Spleen (tissue), 7 donors: ENCODE data around the gene GABBR2.

Source experiments
- POLR2A ChIP-seq, 3 donors: fragments of 450-650 bp; IDR thresholded peaks; one replicate each; pipeline ENCODE4 v1.5.1; 2017; ENCODE audit warnings: antibody characterized with exemption in 3 of 3, mild to moderate bottlenecking in 1 of 3
- TF ChIP-seq, protein P1 (sequence below), 11 experiments: fragments of 200-600 bp in 7 of 11; fragments of 450-650 bp in 4 of 11; sonication (generic) in 4 of 11; IDR thresholded peaks in 8 of 11; conservative IDR thresholded peaks in 3 of 11; 1 replicate in 7 of 11; 2 replicates in 4 of 11; pipeline versions ENCODE4 v1.4.0 to v1.8.0; 2016 to 2021; ENCODE audit warnings: antibody characterized with exemption in 11 of 11, inconsistent platforms in 4 of 11, mild to moderate bottlenecking in 1 of 11
- donor health status: DM: no; HTN: no; CAD: no; lungs with moderate emphysema.
- donor health status: DM: no; HTN: no; CAD: no.
- donor health status: DM: no; HTN: no; CAD: no.

DNA sequence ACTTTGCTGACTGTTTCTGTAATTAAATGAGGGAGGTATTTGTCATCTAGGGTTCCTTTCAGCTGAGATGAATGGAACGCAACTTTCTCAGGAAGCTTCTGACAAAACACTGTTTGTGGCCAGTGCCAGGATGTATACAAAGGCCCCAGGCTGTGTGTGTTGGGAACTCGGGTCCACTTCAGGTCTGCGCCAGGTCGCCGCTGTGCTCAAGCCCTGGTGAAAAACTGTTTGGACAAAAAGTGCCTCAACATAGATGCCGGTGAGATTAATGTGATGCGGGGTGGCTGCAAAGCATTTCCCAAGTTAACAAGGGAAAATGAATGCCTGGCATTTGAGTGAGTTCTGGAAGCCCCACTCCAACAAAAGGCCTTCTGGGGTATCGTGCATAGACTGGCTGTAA, 156.4 kb downstream of the GABBR2 start:
- TF ChIP-seq POLR2A (IDR thresholded peaks at IDR 0.05): no peak
- TF ChIP-seq, protein P1, sequence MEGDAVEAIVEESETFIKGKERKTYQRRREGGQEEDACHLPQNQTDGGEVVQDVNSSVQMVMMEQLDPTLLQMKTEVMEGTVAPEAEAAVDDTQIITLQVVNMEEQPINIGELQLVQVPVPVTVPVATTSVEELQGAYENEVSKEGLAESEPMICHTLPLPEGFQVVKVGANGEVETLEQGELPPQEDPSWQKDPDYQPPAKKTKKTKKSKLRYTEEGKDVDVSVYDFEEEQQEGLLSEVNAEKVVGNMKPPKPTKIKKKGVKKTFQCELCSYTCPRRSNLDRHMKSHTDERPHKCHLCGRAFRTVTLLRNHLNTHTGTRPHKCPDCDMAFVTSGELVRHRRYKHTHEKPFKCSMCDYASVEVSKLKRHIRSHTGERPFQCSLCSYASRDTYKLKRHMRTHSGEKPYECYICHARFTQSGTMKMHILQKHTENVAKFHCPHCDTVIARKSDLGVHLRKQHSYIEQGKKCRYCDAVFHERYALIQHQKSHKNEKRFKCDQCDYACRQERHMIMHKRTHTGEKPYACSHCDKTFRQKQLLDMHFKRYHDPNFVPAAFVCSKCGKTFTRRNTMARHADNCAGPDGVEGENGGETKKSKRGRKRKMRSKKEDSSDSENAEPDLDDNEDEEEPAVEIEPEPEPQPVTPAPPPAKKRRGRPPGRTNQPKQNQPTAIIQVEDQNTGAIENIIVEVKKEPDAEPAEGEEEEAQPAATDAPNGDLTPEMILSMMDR (IDR thresholded peaks at IDR 0.05 in 8 of 11, conservative IDR thresholded peaks at IDR 0.05 in 3 of 11): no peak
